GM21529 (cell line): ENCODE data around the gene SIX5.
A peak's percentile ranks its signal among the peaks of the same experiment; 100 is the strongest.

Experiments used
- ATAC-seq: cut with Tn5 transposase; IDR thresholded peaks from one replicate; pipeline ENCODE4 v1.9.1; 2021; ENCODE audit not compliant: unreplicated experiment

SIX5 gene

GRCh38 chr19:45777395-45777961 lies 8.4 kb upstream of the SIX5 start:
- no peak for ATAC-seq

GRCh38 chr19:45774765-45775164 lies 5.7 kb upstream of the SIX5 start:
- ATAC-seq, result no peak

- ATAC-seq, result no peak
These were observed 4.3 kb upstream of the SIX5 start for GRCh38 chr19:45773384-45773783.

GRCh38 chr19:45772912-45773311 lies 3.9 kb upstream of the SIX5 start:
- ATAC-seq, result no peak

GRCh38 chr19:45772130-45772840 lies 3.2 kb upstream of the SIX5 start:
- no peak for ATAC-seq

GRCh38 chr19:45771311-45771933 lies 2.4 kb upstream of the SIX5 start:
- ATAC-seq, result no peak

- ATAC-seq, result peak; percentile 49
These were observed 1.4 kb upstream of the SIX5 start for GRCh38 chr19:45770192-45771101.

GRCh38 chr19:45769821-45770191 lies 754 bp upstream of the SIX5 start:
- no peak for ATAC-seq

GRCh38 chr19:45768655-45768983 lies 433 bp downstream of the SIX5 start:
- ATAC-seq, result no peak

- no peak for ATAC-seq
These were observed 984 bp downstream of the SIX5 start for GRCh38 chr19:45767881-45768654.

- ATAC-seq, result no peak
These were observed 1.6 kb downstream of the SIX5 start for GRCh38 chr19:45767410-45767880.

- no peak for ATAC-seq
These were observed 2.1 kb downstream of the SIX5 start for GRCh38 chr19:45766869-45767346.

- no peak for ATAC-seq
These were observed 2.7 kb downstream of the SIX5 start for GRCh38 chr19:45766296-45766868.

- no peak for ATAC-seq
These were observed 3.3 kb downstream of the SIX5 start for GRCh38 chr19:45765702-45766295.

GRCh38 chr19:45764945-45765701 lies 3.9 kb downstream of the SIX5 start:
- ATAC-seq, result no peak

GRCh38 chr19:45764475-45764874 lies 4.6 kb downstream of the SIX5 start:
- no peak for ATAC-seq

- no peak for ATAC-seq
These were observed 5.3 kb downstream of the SIX5 start for GRCh38 chr19:45763691-45764294.

GRCh38 chr19:45762870-45763631 lies 6.0 kb downstream of the SIX5 start:
- no peak for ATAC-seq
